T-helper 2 cell (primary cell): ENCODE results near the gene PTPRM.

Experiments
- DNase-seq, 5 experiments: peaks; one replicate each; pipeline versions ENCODE4 v3.0.0 to v3.0.0-alpha.2; 2012 to 2022
- total RNA-seq, 2 donors: gene quantifications; one replicate each; lab custom pipeline; 2026; lab: John Stamatoyannopoulos, UW

PTPRM gene
- total RNA-seq = 7.3 to 10.6 reads per million in 2 donors

DNA sequence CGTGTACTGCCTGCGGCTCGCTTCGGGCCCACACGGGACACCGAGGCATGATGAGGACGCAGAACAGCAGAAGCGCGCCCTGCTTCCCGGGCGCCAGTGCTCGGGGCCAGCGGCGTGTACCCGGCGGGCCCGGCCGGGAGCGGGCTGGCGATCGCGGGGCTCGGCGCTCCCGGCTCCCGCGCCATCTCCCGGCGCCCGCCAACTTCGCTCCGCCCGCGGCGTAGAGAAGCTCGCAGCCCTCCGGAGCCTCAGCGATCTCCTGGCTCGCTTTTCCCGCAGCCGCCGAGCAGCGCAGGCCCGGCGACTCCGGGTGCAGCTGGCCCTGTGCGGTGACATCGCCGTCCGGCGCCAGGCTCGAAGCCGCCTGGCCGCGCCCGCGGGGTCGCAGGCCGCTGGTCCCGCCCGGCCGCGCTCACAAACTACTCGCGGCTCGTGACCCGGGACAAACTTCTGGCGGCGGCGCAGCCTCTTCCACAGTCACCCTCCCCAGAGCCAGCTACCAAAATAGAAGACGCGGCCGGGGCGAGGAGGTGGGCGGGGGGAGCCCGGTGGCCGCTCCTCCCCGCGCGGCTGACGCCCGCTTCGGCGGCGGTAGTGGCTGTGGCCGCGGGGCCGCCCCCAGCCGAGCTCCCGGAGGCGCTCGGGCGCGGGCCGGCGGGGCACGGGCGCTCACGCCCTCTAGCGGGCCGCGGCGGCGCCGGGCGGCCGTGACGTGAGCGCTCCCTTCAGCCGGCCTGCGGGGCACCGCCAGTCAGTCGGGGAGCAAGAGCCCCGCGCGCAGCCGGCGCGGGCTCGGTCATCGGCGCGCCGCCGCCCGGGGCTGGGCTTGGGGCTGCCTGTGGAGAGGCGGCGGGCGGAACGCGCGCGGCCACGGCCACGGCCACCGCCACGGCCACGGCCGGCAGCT is at the start of gene PTPRM:
Gene PTPRM (plus strand): TSS at position 750 of the 907 bp plus-strand sequence. CDS start 503 bp downstream, outside the sequence.
- DNase-seq = peak in 2 of 5 experiments; percentile 62 to 64

GRCh38 chr18:7517852-7518251 is 49.3 kb upstream of the PTPRM start:
- no peak for DNase-seq

DNA sequence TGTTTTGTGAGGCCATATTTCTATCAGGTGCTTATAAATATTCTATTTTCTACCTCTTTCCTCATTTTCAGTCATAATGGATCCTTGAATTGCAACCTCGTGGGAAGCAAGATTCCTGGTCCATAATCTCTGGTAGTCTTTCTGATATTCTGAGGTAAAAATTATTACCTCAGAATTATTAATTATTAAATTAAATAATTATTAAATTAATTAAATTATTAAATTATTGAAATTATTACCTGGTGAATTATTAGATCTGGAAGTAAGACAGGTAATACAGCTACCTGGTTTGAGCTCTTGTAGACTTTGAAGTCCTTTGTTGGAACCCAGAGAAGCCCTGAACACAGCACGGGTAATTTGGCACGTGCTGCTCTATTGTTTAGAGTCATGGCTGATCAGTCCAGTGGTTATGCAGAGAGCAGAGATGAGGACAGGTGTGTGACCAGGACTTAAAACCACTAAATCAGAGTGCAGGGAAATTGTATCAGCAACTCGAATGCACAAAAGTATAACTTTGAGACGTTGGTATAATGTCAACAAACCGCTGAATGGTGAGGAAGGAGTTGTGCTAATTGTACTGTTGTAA is 46.8 kb upstream of the PTPRM start:
- no peak for DNase-seq

GRCh38 chr18:7521226-7521856 is 45.8 kb upstream of the PTPRM start:
- no peak for DNase-seq

- no peak for DNase-seq
These were observed 43.3 kb upstream of the PTPRM start for GRCh38 chr18:7523772-7524171.

- DNase-seq = no peak
These were observed 42.3 kb upstream of the PTPRM start for GRCh38 chr18:7524786-7525185.

GRCh38 chr18:7532942-7533341 is 34.2 kb upstream of the PTPRM start:
- DNase-seq = no peak

GRCh38 chr18:7535436-7536205 is 31.5 kb upstream of the PTPRM start:
- no peak for DNase-seq

GRCh38 chr18:7537145-7537544 is 30.0 kb upstream of the PTPRM start:
- DNase-seq = no peak

DNA sequence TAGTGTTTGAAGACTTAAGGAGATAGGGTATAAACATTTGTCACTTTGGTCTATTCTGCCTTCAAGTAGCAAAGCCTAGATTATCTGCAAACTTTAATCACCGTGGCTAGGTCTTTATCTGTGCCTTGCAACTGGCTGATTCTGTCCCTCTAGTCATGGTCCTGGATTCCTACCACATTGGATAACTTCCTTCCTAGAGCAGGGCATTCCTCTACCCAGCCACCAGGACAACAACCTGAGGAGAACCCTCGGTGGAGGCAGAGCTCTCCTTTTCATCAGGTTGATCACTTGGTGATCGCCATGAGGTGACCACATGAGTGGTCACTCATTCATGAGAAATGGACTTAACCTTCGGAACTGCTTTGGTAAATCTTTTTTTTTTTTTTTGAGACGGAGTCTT is 25.3 kb upstream of the PTPRM start:
- DNase-seq = no peak

- no peak for DNase-seq
These were observed 22.4 kb upstream of the PTPRM start for GRCh38 chr18:7544686-7545085.

GRCh38 chr18:7545734-7546133 is 21.4 kb upstream of the PTPRM start:
- DNase-seq = no peak

- DNase-seq = no peak
These were observed 18.9 kb upstream of the PTPRM start for GRCh38 chr18:7548221-7548620.

GRCh38 chr18:7548721-7549120 is 18.4 kb upstream of the PTPRM start:
- DNase-seq = no peak

- no peak for DNase-seq
These were observed 9.1 kb upstream of the PTPRM start for GRCh38 chr18:7557973-7558372.

DNA sequence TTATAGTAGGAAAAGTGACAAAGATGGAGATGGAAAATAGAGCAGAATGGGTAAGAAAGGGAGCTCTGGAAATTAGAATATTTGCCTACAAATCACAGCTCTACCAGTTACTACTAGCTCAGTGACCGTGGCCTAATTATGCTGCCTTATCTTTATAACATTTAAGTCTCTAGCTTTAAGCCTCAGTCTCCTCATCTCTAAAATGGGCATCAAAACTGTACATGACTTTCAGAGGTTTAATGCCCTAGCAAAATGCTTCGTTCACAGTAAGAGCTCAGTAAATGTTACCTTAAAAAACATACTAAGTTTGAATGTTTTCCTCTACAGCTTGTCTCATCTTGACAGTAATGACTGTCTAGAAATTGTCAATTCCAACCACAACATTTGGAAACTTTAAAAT is 8.3 kb upstream of the PTPRM start:
- no peak for DNase-seq

- DNase-seq = no peak
These were observed 7.3 kb upstream of the PTPRM start for GRCh38 chr18:7559709-7560319.

DNA sequence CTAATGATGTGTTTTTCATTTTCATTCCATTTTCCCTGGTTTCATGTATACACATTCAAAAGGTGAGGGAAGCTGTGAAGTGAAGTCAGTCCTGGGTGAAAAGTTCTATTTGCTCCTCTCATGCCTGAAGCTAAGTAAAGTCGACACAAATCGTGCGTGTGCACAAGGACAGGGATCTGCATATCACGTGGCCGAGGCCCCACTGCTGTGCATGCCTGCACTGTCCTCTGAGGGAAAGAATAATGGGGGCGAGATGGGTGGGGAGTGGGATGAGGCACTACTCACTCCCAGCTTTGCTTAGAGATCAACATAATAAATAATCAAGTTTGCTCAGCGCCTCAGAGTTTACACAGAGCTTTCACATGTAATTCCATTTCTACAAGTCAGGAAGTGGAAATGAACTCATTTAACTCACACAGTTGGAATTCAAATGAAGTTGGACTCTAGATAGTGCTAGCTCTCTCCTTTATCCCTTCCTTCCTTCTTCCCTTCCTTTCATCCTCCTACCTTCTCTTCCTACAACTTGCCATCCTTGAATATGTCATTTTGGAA is 5.1 kb upstream of the PTPRM start:
- no peak for DNase-seq

- no peak for DNase-seq
These were observed 4.6 kb upstream of the PTPRM start for GRCh38 chr18:7562491-7562890.

DNA sequence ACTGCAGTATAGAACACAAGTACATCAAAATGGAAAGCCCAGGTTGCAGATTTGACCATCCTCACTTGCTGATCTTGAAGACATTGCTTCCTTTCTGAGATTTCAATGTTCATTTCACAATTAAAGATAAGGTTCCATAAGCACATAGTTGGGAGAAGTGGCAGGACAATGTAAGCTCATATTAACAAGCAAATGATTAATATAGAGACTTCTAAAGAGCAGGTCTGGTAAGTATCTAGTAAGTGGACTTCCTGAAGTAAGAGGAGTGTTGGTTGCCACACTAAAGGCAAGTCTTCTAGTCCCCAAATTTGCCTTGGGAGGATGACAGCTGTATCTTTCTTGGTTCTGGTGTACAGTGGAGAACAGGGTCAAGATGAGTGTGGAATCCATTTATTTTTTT is 1.4 kb upstream of the PTPRM start:
- no peak for DNase-seq

- DNase-seq = no peak
These were observed 911 bp upstream of the PTPRM start for GRCh38 chr18:7566244-7566566.
